Mesenteric fat pad (tissue), 1 donor: ENCODE data around the gene ZNF853. TPM values are rescaled to one million over a fixed set of nuclear protein-coding genes. Genes with fewer than 3 reads are reported as not detected.

Source experiments
- DNase-seq: peaks from one replicate; pipeline ENCODE4 v3.0.0-alpha.2; 2020; ENCODE audit warnings: low spot score
- total RNA-seq: library from RNA; stranded (reverse); fragmentation: NEBNext Ultra II Directional; extraction: Animal tissue kit (Norgen Biotek cat#: 25700); gene quantifications from one replicate; pipeline ENCODE4 v1.2.1, GENCODE V29; 2021
- donor health status: DM: yes; HTN: yes; CAD: no.

ZNF853 gene
- total RNA-seq, 1 donor from 2014 or later, result 4.1 TPM

GRCh38 chr7:6604458-6604857, 11.0 kb upstream of the ZNF853 start:
- DNase-seq, result no peak

GRCh38 chr7:6606866-6607583, 8.4 kb upstream of the ZNF853 start:
- DNase-seq, result no peak

- DNase-seq, result no peak
Observed at GRCh38 chr7:6607651-6608051, 7.8 kb upstream of the ZNF853 start.

DNA sequence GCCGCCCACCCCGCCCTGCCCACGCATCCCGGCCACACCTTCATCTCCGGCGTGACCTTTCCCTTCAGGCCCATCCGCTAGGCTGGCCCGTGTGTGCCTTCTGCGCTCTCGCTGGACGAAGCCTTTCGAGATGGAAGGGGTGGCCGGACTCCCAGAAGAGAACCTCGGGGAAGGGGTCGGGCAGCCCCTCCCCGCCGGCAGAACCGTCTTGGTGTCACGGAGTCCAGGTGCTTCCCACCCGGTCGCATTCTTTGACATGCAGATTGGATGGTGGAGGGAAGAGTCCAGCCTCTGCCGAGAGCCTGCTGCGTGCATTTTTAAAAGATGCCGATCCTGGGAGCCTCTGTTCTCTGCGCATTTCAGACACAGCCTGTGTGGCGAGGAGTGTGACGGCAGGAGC, 7.3 kb upstream of the ZNF853 start:
- no peak for DNase-seq

DNA sequence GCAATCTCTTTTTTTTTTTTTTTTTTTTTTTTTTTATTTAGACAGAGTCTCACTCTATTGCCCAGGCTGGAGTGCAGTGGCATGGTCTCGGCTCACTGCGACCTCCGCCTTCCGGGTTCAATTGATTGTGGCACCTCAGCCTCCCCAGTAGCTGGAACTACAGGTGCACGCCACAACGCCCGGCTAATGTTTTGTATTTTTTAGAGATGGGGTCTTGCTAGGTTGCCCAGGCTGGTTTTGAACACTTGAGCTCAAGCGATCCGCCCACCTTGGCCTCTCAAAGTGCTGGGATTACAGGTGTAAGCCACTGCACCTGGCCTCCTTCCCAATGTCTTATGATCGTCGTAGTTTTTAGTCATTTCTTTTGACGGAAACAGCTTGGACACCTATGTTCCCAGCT, 6.6 kb upstream of the ZNF853 start:
- no peak for DNase-seq

GRCh38 chr7:6612819-6613218, 2.6 kb upstream of the ZNF853 start:
- no peak for DNase-seq

DNA sequence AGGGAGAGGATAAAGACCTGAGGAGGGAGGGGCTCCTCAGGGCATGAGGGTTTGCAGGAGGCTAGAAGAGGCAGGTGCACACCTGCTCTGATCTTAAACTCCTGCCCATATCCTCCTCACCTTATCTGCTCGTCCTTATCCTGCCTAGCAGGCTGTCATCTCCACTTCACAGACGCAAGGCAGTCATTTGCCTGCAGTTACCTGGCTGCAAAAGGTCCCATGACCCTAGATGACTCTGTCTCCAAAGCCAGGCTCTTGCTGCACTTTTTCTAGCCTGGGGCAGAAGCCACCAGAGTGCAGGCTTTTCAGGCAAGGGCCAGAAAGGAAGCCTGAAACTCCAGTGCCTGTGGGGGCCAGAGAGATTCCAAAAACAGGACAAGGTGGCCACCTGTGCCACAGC, 1.7 kb upstream of the ZNF853 start:
- no peak for DNase-seq

DNA sequence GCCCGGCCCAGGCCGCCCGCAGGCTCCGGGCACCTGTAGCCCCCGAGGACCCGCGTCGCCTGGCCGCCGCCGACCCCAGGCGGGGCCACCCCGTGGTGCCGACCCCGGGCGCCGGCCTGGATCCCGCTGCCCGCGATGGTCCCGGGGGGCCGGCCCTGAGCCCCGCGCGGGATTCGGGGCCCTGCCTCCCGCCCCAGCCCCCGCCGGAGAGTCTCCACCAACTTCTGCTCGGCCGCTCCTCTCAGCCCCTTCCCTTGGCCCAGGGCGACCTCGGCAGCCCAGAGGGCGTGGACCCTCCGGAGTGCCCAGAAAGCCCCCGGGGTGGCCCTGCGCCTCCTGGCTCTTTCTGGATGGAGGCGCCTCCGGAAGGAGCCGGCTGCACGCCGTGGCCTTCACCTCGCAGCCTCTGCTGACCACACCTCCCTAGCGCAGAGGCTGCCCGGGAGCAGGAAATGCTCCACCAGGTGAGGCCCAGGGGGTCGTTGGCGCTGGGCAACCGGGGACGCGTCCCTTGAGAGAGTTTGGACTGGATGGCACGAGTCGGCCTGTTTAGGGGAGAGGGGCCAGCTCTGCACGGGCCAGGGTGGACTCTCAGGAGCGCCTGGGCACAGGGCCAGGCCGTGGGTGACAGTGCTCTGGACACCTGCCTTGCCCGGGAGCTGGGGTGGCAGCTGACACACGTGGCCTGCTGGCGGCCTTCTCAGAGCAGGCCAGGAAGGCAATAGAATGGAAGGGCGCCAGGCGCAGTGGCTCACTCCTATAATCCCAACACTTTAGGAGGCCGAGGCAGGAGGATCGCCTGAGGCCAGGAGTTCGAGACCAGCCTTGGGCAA, 529 bp downstream of the ZNF853 start:
- DNase-seq, result no peak

GRCh38 chr7:6616854-6617643, 1.6 kb downstream of the ZNF853 start:
- no peak for DNase-seq

- DNase-seq, result no peak
Observed at GRCh38 chr7:6618621-6619020, 3.2 kb downstream of the ZNF853 start.

DNA sequence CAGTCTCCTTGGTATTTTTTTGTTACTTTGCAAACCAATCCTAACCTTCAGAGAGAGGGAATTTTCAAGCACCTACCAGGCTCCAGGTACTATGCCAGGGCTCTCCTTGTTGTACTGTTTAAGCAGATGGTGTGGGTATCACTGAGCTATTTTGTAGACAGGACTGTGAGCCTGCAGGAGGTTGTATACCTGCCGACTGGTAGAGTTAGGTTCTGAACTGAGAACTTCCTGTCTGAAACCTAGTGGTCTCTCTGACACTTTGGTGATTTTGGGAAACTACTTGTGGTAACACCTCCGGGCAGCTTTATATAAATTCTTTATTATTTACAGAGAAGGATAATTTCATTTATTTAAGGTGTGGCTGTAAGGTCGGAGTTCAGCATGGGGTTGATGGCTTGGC, 4.6 kb downstream of the ZNF853 start:
- DNase-seq, result no peak

DNA sequence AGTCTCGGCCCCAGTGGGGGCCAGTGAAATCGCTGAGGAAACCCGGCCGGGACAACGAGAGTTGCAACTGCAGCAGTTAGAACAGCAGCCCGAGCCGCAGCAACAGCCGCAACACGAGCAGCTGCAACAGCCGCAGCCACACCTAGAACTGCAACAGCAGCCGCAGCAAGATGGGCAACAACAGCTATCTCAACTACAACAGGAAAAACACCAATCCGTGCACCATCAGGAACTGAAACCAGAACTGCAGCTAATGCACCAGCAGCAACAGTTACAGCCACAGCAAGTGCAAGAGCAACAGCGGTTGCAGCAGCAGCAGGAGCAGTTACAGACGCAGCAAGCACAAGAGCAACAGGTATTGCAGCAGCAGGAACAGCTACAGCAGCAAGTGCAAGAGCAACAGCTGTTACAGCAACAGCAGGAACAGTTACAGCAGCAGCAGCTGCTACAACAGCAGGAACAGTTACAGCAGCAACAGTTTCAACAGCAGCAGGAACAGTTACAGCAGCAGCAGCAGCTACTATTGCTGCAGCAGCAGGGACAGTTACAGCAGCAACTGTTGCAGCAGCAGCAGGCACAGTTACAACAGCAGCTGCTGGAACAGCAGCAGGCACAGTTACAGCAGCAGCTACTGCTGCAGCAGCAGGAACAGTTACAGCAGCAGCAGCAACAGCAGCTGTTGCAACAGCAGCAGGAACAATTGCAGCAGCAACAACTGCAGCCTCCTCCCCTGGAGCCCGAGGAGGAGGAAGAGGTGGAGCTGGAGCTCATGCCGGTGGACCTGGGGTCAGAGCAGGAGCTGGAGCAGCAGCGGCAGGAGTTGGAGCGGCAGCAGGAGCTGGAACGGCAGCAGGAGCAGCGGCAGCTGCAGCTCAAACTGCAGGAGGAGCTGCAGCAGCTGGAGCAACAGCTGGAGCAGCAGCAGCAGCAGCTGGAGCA, 6.1 kb downstream of the ZNF853 start:
- DNase-seq, result no peak

GRCh38 chr7:6622134-6622710, 6.8 kb downstream of the ZNF853 start:
- no peak for DNase-seq

DNA sequence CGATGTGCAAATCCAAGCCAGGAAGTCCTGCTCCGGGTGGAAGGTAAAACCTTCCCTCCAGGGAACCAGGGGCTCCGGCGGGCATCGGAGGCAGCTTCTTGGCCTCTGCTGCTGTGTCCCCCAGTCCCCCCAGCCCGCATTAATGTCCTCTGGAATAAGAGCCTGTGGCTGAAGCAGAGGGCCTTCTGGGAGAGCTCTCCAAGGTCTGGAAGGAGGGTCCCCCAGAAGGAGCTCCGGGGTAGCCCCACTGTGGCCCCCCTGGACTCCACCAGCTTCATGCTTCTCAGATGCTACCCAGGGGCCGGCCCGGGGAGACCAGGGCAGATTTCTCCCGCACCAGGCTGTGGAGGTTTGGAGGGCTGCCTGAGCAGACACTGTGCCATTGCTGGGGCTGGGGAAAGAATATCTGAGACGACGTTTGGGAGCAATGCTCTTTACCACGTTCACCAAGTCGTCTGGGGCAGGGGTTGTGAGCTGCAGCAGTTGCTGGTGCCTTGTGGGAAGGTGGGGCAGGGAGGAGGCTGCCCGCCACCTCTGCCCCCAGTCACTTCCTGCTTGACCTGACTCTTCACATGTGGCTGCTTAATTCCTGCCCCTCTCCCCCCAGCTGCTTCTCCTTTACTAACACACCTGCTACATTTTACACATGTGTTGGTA, 8.3 kb downstream of the ZNF853 start:
- DNase-seq, result no peak

GRCh38 chr7:6624246-6624611, 8.8 kb downstream of the ZNF853 start:
- no peak for DNase-seq

DNA sequence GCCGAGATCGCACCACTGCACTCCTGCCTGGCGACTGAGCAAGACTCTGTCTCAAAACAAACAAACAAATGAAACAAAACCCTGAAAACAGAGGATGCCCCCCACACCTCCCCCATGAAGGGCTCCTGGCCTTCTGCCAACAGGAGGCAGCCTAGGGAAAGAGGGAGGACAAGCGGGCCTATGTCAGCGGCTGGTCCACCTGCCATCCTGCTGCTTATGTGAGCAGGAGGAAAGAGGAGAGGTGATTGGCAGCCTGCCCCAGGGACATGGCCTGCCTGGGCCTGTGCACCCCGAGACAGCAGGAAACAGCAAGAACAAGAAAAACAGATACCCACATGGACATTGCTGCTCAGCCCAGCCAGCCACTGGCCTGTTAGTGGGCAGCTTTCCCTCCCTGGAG, 12.6 kb downstream of the ZNF853 start:
- no peak for DNase-seq

DNA sequence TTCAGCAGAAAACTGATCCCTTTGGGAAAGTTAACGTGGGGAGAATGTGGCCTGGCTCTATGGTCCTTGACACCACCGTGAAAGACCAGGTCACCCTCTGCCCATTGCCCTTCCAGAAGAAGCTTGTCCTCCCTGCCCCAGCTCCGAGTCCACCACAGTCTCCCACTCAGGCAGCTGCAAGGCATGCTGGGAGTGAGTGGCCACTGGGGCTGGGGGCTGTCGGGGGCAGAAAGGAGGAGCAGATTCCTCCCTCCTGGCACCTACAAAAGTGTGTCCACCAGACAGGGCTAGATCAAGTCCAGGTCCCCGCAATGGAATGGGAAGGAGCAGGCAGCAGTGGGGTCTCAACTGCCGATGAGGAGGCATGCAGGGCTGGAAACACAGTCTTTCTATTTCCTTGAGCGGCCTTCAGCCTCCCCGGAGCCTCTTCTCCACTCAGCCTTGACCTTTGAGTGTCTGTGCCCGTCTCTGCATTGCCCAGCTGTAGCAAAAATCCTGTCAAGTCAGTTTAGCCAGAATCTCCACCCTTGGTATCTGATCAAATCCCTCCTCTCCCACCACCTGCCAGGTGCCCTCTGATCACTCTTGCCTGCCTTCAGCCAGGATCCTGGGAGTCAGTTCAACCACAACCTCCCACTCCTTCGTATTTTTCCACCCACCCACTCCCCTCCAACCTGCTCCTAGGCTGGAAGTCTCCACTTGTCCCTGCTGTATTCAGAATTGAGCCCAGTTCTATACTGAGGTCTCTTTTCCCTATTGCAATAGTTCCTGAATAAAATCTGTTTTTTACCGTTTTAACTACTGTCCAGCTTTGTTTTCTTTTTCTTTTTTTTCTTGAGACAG, 14.8 kb downstream of the ZNF853 start:
- no peak for DNase-seq

DNA sequence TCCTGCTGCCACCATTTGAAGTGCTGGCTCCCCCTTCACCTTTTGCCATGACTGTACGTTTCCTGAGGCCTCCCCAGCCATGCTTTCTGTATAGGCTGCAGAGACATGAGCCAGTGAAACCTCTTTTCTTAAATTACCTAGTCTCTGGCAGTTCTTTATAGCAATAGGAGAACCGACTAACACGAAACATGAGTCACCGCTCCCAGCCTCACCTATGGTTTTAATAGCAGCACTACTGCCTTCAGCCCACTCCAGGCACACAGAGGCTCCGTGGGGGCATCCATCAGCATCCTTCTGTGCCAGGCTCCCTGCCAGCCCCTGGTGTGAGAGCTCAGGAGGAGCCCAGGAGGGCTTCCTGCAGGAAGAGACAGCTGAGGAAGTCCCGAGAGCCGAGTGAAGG, 16.2 kb downstream of the ZNF853 start:
- DNase-seq, result no peak

DNA sequence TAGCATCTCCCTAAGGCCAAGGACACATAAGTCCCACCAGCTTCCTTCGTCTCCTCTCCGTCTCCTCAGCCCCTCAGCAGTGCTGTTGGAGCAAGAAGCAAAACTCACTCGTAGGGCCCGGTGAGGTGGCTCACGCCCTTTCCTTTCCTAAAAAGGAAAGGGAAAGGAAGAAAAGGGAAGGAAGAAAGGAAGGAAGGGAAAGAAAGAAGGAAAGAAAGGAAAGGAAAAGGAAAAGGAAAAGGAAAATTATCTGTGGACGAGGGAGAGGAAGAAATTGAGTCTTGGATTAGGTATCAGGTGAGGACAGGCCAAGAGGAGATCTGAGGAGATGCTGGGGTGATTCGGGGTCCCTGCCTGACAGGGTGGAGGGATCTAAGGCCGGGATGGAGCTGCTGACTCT, 18.6 kb downstream of the ZNF853 start:
- DNase-seq, result no peak
